K562 (cell line): Measurements from ENCODE around the gene CNTF. TPM values are rescaled to one million over a fixed set of nuclear protein-coding genes. Genes with fewer than 3 reads are reported as not detected.

Experiments
- polyA plus RNA-seq, 8 experiments: library from polyadenylated mRNA; depleted of rRNA in 4 of 8; stranded (reverse) in 5 of 8; unstranded in 3 of 8; fragments of >200 nt; fragmentation: Nextera tagmentation in 2 of 8; fragmentation: Illumina TruSeq in 1 of 8; extraction: Ambion mirVana in 2 of 8; extraction: Trizol in 1 of 8; gene quantifications; 2 replicates each; pipeline versions ENCODE4 v1.2.1 to v1.2.3, GENCODE V29; 2011 to 2014; ENCODE audit warnings: inconsistent platforms in 1 of 8, missing spikeins in 1 of 8
- total RNA-seq, 7 experiments: library from RNA; depleted of rRNA in 6 of 7; stranded (reverse); fragments of >200 nt in 6 of 7; fragmentation: Illumina TruSeq in 2 of 7; extraction: Trizol in 2 of 7; gene quantifications; 2 replicates each; pipeline versions ENCODE4 v1.2.1 to v1.2.3, GENCODE V29; 2011 to 2021; ENCODE audit warnings: low replicate concordance in 1 of 7

CNTF gene
- total and polyA plus RNA-seq, 9 of the 15 experiments (the other 6 are each of a cell fraction or from before 2014, with no cell fraction given): 0.17 to 5.0 (median 2.3) TPM

Other genes starting within 250 kb of the CNTF start
Only the 7 nearest of the 8 such genes appear.
- gene OR5B3, start 215.8 kb upstream of the CNTF start, total RNA-seq (2014; rRNA removed): not detected in 2 replicates
- gene OR5B3, start 215.8 kb upstream of the CNTF start, total RNA-seq (2014; rRNA removed; fragmentation: Illumina TruSeq; extraction: Trizol): not detected in 2 replicates
- not detected in 2 replicates for gene OR5B3, start 215.8 kb upstream of the CNTF start, total RNA-seq (2015; rRNA removed; fragmentation: Illumina TruSeq; extraction: Trizol)
- not detected in 2 replicates for gene OR5B3, start 215.8 kb upstream of the CNTF start, total RNA-seq (2021)
- gene OR5B3, start 215.8 kb upstream of the CNTF start, polyA plus RNA-seq (2011; rRNA removed): not detected in 2 replicates
- not detected in 2 replicates for gene OR5B3, start 215.8 kb upstream of the CNTF start, polyA plus RNA-seq (2014; fragmentation: Illumina TruSeq; extraction: Trizol)
- not detected for gene OR5B3, start 215.8 kb upstream of the CNTF start, polyA plus RNA-seq (2014; fragmentation: Nextera tagmentation; extraction: Ambion mirVana)
- not detected in 2 replicates for gene OR5B3, start 215.8 kb upstream of the CNTF start, polyA plus RNA-seq (2014; rRNA removed)
- not detected in 2 replicates for gene OR5B2, start 194.5 kb upstream of the CNTF start, total RNA-seq (2014; rRNA removed)
- gene OR5B2, start 194.5 kb upstream of the CNTF start, total RNA-seq (2014; rRNA removed; fragmentation: Illumina TruSeq; extraction: Trizol): not detected in 2 replicates
- gene OR5B2, start 194.5 kb upstream of the CNTF start, total RNA-seq (2015; rRNA removed; fragmentation: Illumina TruSeq; extraction: Trizol): not detected in 2 replicates
- not detected in 2 replicates for gene OR5B2, start 194.5 kb upstream of the CNTF start, total RNA-seq (2021)
- not detected in 2 replicates for gene OR5B2, start 194.5 kb upstream of the CNTF start, polyA plus RNA-seq (2011; rRNA removed)
- gene OR5B2, start 194.5 kb upstream of the CNTF start, polyA plus RNA-seq (2014; fragmentation: Illumina TruSeq; extraction: Trizol): not detected in 2 replicates
- gene OR5B2, start 194.5 kb upstream of the CNTF start, polyA plus RNA-seq (2014; fragmentation: Nextera tagmentation; extraction: Ambion mirVana): not detected
- not detected in 2 replicates for gene OR5B2, start 194.5 kb upstream of the CNTF start, polyA plus RNA-seq (2014; rRNA removed)
- gene OR5B12, start 180.4 kb upstream of the CNTF start, total RNA-seq (2014; rRNA removed): not detected in 2 replicates
- gene OR5B12, start 180.4 kb upstream of the CNTF start, total RNA-seq (2014; rRNA removed; fragmentation: Illumina TruSeq; extraction: Trizol): not detected in 2 replicates
- not detected in 2 replicates for gene OR5B12, start 180.4 kb upstream of the CNTF start, total RNA-seq (2015; rRNA removed; fragmentation: Illumina TruSeq; extraction: Trizol)
- gene OR5B12, start 180.4 kb upstream of the CNTF start, total RNA-seq (2021): not detected in 2 replicates
- gene OR5B12, start 180.4 kb upstream of the CNTF start, polyA plus RNA-seq (2011; rRNA removed): not detected in 2 replicates
- gene OR5B12, start 180.4 kb upstream of the CNTF start, polyA plus RNA-seq (2014; fragmentation: Illumina TruSeq; extraction: Trizol): not detected in 2 replicates
- not detected for gene OR5B12, start 180.4 kb upstream of the CNTF start, polyA plus RNA-seq (2014; fragmentation: Nextera tagmentation; extraction: Ambion mirVana)
- gene OR5B12, start 180.4 kb upstream of the CNTF start, polyA plus RNA-seq (2014; rRNA removed): 0.20 TPM in 1 of 2 replicates, not detected in the other
- not detected in 2 replicates for gene OR5B21, start 114.6 kb upstream of the CNTF start, total RNA-seq (2014; rRNA removed)
- gene OR5B21, start 114.6 kb upstream of the CNTF start, total RNA-seq (2014; rRNA removed; fragmentation: Illumina TruSeq; extraction: Trizol): not detected in 2 replicates
- gene OR5B21, start 114.6 kb upstream of the CNTF start, total RNA-seq (2015; rRNA removed; fragmentation: Illumina TruSeq; extraction: Trizol): not detected in 2 replicates
- gene OR5B21, start 114.6 kb upstream of the CNTF start, total RNA-seq (2021): not detected in 2 replicates
- not detected in 2 replicates for gene OR5B21, start 114.6 kb upstream of the CNTF start, polyA plus RNA-seq (2011; rRNA removed)
- gene OR5B21, start 114.6 kb upstream of the CNTF start, polyA plus RNA-seq (2014; fragmentation: Illumina TruSeq; extraction: Trizol): not detected in 2 replicates
- gene OR5B21, start 114.6 kb upstream of the CNTF start, polyA plus RNA-seq (2014; fragmentation: Nextera tagmentation; extraction: Ambion mirVana): not detected
- gene OR5B21, start 114.6 kb upstream of the CNTF start, polyA plus RNA-seq (2014; rRNA removed): not detected in 2 replicates
- 0.73 and 0.94 TPM in 2 replicates for gene LPXN, start 46.8 kb upstream of the CNTF start, total RNA-seq (2014; rRNA removed)
- 1.3 and 1.7 TPM in 2 replicates for gene LPXN, start 46.8 kb upstream of the CNTF start, total RNA-seq (2014; rRNA removed; fragmentation: Illumina TruSeq; extraction: Trizol)
- 2.0 and 2.4 TPM in 2 replicates for gene LPXN, start 46.8 kb upstream of the CNTF start, total RNA-seq (2015; rRNA removed; fragmentation: Illumina TruSeq; extraction: Trizol)
- 1.7 and 1.8 TPM in 2 replicates for gene LPXN, start 46.8 kb upstream of the CNTF start, total RNA-seq (2021)
- 2.7 and 3.1 TPM in 2 replicates for gene LPXN, start 46.8 kb upstream of the CNTF start, polyA plus RNA-seq (2011; rRNA removed)
- 2.0 and 2.2 TPM in 2 replicates for gene LPXN, start 46.8 kb upstream of the CNTF start, polyA plus RNA-seq (2014; fragmentation: Illumina TruSeq; extraction: Trizol)
- 1 to 10 TPM; 2.0 to 3.1 TPM for gene LPXN, start 46.8 kb upstream of the CNTF start, polyA plus RNA-seq (2014; fragmentation: Nextera tagmentation; extraction: Ambion mirVana)
- gene LPXN, start 46.8 kb upstream of the CNTF start, polyA plus RNA-seq (2014; rRNA removed): 1.1 and 2.2 TPM in 2 replicates
- 33.3 and 33.4 TPM in 2 replicates for gene ZFP91, start 43.6 kb upstream of the CNTF start, total RNA-seq (2014; rRNA removed)
- 46.4 and 52.1 TPM in 2 replicates for gene ZFP91, start 43.6 kb upstream of the CNTF start, total RNA-seq (2014; rRNA removed; fragmentation: Illumina TruSeq; extraction: Trizol)
- gene ZFP91, start 43.6 kb upstream of the CNTF start, total RNA-seq (2015; rRNA removed; fragmentation: Illumina TruSeq; extraction: Trizol): 54.2 and 56.7 TPM in 2 replicates
- 42.9 and 47.3 TPM in 2 replicates for gene ZFP91, start 43.6 kb upstream of the CNTF start, total RNA-seq (2021)
- gene ZFP91, start 43.6 kb upstream of the CNTF start, polyA plus RNA-seq (2011; rRNA removed): 25.8 and 34.0 TPM in 2 replicates
- 47.5 and 58.3 TPM in 2 replicates for gene ZFP91, start 43.6 kb upstream of the CNTF start, polyA plus RNA-seq (2014; fragmentation: Illumina TruSeq; extraction: Trizol)
- gene ZFP91, start 43.6 kb upstream of the CNTF start, polyA plus RNA-seq (2014; fragmentation: Nextera tagmentation; extraction: Ambion mirVana): 10 to 100 TPM; 17.6 to 25.9 TPM
- 32.5 and 32.8 TPM in 2 replicates for gene ZFP91, start 43.6 kb upstream of the CNTF start, polyA plus RNA-seq (2014; rRNA removed)
- not detected in 2 replicates for gene GLYAT, start 109.3 kb downstream of the CNTF start, total RNA-seq (2014; rRNA removed)
- not detected in 2 replicates for gene GLYAT, start 109.3 kb downstream of the CNTF start, total RNA-seq (2014; rRNA removed; fragmentation: Illumina TruSeq; extraction: Trizol)
- gene GLYAT, start 109.3 kb downstream of the CNTF start, total RNA-seq (2015; rRNA removed; fragmentation: Illumina TruSeq; extraction: Trizol): not detected in 2 replicates
- not detected in 2 replicates for gene GLYAT, start 109.3 kb downstream of the CNTF start, total RNA-seq (2021)
- not detected in 2 replicates for gene GLYAT, start 109.3 kb downstream of the CNTF start, polyA plus RNA-seq (2011; rRNA removed)
- gene GLYAT, start 109.3 kb downstream of the CNTF start, polyA plus RNA-seq (2014; fragmentation: Illumina TruSeq; extraction: Trizol): not detected in 2 replicates
- gene GLYAT, start 109.3 kb downstream of the CNTF start, polyA plus RNA-seq (2014; fragmentation: Nextera tagmentation; extraction: Ambion mirVana): not detected
- gene GLYAT, start 109.3 kb downstream of the CNTF start, polyA plus RNA-seq (2014; rRNA removed): 0.47 TPM in 1 of 2 replicates, not detected in the other